RWPE1 (cell line): Measurements from ENCODE around the gene IL17REL.
A peak's percentile ranks its signal among the peaks of the same experiment; 100 is the strongest.

ENCODE experiments used
- CTCF ChIA-PET: fragments of 350-600 bp; sonication (Branson Sonifier 250); formaldehyde crosslinking; extraction: SDS; loops from one replicate; lab custom pipeline; 2021; lab: Yijun Ruan, JAX
- POLR2A ChIA-PET: fragments of 400-600 bp; formaldehyde crosslinking; extraction: SDS; loops from one replicate; lab custom pipeline; 2020; ENCODE audit warnings: antibody characterized with exemption; ENCODE audit not compliant: low non-redundant PET; lab: Yijun Ruan, JAX
- DNase-seq: peaks from one replicate; pipeline ENCODE4 v3.0.0; 2012; ENCODE audit warnings: low spot score
- H3K27ac ChIP-seq: fragments of 450-650 bp; 2 replicates; pipeline ENCODE4 v1.5.1; 2017
- TF ChIP-seq, protein P1 (sequence below): fragments of 450-650 bp; conservative IDR thresholded peaks from 2 replicates; pipeline ENCODE4 v1.5.1; 2017; ENCODE audit warnings: low read depth, mild to moderate bottlenecking

IL17REL gene

DNA sequence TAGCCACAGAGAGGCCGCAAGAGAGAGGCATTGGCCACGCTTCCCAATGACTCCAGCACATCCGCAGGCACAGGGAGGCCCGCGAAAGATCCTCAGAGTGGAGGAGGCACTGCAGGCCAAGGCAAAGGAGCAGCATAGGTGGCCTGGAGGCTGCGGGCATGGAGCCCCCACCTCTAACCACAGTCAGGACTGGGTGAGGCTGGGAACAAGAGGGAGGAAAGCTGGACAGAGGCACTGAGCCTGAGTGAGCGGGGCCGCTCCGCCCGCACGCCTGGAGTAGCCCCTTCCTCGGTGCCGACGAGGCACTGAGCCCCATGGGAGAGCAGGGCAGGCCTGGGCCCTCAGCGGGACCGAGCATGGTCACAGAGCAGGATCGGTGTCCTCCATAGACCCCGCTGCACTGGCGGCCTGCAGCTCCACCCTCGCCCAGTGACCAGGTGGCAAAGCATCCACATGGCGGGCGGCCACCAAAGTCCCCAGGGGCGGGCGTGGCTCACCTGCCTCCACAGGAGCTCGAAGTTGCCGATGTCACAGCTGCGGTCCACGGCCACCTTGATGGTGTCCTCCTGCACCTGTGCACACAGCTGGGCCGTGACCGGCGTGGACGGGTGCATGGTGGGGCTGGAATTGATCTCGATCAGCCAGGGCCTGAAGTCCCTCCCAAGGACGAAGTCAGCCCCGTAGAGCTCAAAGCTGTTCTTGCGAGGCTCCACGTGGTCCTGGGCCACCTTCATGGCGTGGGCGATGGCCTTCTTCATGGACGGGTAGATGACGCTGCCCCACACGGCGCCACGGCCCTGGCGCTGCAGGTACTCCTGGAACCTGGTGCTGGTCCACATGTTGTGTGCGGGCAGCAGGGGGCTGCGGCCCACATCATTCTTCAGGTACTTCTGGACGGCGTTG, 18.9 kb upstream of the IL17REL start:
- TF ChIP-seq, protein P1, sequence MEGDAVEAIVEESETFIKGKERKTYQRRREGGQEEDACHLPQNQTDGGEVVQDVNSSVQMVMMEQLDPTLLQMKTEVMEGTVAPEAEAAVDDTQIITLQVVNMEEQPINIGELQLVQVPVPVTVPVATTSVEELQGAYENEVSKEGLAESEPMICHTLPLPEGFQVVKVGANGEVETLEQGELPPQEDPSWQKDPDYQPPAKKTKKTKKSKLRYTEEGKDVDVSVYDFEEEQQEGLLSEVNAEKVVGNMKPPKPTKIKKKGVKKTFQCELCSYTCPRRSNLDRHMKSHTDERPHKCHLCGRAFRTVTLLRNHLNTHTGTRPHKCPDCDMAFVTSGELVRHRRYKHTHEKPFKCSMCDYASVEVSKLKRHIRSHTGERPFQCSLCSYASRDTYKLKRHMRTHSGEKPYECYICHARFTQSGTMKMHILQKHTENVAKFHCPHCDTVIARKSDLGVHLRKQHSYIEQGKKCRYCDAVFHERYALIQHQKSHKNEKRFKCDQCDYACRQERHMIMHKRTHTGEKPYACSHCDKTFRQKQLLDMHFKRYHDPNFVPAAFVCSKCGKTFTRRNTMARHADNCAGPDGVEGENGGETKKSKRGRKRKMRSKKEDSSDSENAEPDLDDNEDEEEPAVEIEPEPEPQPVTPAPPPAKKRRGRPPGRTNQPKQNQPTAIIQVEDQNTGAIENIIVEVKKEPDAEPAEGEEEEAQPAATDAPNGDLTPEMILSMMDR: no peak
- CTCF ChIA-PET: interaction anchor here (0.6 to 1.7 kb wide), 4 partner anchors 73 to 302 kb away, joined by 3 to 12 read pairs (median 6); no protein-coding TSS in a partner anchor
- no peak for DNase-seq
- no peak overlapping the region for H3K27ac ChIP-seq
- POLR2A ChIA-PET: no interaction called here

DNA sequence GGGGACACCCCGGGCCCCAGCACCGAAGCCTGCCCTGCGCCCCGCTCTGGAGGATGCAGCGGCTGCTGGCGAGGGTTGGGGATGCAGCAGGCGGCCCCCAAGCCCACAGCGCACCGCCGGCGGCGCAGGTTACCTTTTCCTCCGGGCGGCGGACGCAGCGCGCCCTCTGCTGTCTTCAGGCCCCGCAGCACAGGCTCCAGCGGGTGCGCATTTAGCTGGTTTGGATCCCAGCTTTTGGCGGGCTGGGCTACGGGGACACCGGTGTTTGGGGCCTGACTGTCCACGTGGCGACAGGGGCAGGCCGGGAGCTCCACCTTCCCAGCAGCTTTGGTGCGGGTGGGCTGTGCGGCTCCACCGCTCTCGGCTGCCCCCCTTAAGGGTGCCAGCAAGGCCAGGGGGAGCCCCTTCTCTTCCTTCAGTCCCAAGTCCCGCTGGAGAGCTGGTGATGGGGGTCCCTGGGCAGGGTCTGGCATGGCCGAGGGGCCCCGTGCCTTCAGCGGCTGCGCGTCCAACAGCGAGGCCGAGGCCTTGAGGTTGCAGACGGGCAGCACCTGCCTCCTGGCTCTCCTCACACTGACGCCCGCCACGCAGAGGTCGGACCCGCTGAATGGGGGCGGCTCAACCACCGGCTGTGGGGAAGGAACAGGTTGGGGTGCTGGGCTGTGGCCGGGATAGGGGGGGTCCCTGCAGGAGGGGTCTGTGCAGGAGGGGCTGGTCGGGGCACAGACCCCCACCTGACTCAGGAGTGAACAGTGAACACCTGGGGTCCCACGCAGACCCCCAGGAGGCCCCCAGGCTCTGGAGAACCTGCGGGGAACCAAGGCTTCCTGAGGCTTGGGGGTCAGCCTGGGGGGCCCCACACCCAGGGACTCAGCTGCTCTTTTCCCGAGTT, 18.0 kb upstream of the IL17REL start:
- H3K27ac ChIP-seq: no peak overlapping the region
- POLR2A ChIA-PET: interaction anchor here (0.8 kb wide), 1 partner anchor 97 kb away, joined by 3 read pairs; no protein-coding TSS in a partner anchor
- peak; percentile 69 for DNase-seq
- TF ChIP-seq, protein P1: peak; percentile 91
- CTCF ChIA-PET: interaction anchor here (0.6 to 1.7 kb wide), 8 partner anchors 36 to 301 kb away, joined by 3 to 12 read pairs (median 4); no protein-coding TSS in a partner anchor

DNA sequence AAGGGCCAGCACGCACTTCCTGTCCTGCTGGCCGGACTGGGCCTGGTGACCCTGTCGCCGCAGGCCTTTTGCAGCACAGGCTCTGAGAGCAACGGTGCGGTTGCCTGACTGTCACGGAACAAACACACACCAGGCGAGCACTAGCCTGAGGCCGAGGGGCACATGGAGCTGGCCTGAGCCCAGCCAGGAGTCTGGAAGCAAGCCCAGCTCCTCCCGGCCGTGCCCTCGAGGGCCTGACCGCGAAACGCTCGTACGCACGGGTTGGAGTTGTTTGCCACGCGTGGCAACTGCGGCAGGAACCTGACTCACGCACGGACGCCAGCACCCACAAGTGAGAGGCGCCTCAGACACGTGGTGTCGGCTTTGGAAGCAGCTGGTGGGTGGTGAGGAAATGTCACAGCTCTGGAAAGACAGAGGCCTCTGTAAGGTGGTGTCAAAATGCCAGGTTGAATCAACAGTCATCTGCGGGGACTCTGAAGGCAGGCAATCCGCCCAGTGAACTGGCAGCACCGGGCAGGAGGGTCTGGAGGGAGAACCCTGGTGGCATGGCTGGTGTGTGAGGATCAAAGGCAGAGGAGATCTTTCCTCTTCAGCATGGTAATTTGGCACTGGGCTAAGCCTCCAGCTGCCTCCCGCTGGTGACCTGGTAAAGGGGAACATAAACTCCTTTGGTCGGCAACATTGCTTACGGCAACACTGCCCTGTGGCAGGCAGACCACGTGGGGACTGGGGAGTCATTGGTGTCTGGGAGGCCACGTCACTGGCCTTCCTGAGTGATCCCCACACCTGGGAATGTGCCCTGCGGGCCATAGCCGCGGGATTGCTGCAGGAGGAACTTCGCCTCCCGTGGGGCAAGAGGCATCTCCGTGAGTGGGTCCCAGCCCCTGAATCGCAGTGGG, 15.3 kb upstream of the IL17REL start:
- H3K27ac ChIP-seq: peak overlapping the region; percentile 58
- CTCF ChIA-PET: interaction anchor here (0.5 kb wide), 1 partner anchor 113 kb away, joined by 3 read pairs; no protein-coding TSS in a partner anchor
- peak; percentile 54 for DNase-seq
- TF ChIP-seq, protein P1: no peak
- POLR2A ChIA-PET: no interaction called here

DNA sequence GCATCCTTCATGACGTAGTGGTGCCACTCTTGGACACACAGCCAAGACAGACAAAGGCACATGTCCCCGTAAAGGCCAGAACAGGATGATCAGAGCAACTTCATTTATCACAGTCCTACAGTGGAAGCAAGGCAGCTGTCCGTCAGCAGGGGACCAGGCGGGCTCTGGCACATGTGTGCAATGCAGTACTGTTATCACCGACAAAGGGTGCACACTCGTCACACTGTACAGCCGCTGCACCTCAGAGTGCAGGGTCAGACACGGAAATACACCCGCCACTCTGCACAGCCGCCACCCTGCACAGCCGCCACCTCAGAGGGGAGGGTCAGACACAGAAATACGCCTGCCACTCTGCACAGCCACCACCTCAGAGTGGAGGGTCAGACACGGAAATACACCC, 13.4 kb upstream of the IL17REL start:
- no peak overlapping the region for H3K27ac ChIP-seq
- TF ChIP-seq, protein P1: no peak
- CTCF ChIA-PET: no interaction called here
- DNase-seq: no peak
- POLR2A ChIA-PET: no interaction called here

DNA sequence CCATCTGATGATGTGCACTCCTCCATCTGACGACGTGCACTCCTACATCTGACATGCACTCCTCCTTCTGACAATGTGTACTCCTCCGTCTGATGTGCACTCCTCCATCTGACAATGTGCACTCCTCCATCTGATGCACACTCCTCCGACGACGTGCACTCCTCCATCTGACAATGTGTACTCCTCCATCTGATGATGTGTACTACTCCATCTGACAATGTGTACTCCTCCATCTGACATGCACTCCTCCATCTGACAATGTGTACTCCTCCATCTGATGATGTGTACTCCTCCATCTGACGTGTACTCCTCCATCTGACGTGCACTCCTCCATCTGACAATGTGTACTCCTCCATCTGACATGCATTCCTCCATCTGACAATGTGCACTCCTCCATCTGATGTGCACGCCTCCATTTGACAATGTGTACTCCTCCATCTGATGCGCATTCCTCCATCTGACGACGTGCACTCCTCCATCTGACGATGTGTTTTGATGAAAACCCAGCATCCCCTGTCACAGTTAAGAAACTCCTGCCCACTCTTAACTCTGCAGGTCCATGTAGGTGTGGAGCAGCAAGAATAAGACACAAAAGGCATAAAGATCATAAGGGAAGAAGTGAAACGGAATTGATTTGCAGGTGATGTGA, 9.7 kb upstream of the IL17REL start:
- ChIA-PET POLR2A (no interaction called here), CTCF (no interaction called here)
- TF ChIP-seq, protein P1: no peak
- no peak for DNase-seq
- no peak overlapping the region for H3K27ac ChIP-seq
